ENCODE measurements around the gene COL18A1.

COL18A1 gene

DNA sequence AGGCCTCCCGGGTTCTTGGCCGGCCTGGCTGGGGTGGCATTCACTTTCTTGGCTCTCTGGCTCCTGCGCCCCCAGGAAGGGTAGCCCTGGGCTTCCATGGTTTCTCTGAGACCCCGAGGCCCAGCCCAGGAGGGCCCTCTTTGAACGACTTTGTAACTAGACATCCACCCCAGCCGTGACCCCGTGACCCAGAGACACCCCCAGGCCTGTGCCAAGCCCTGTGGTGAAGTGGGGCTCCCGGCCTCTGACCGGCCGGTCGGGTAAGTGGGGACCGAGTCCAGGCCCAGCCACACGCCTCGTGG, 64.0 kb downstream of the COL18A1 start:
- no peak for DNase-seq (ENCODE audit: low read depth, low spot score)

DNA sequence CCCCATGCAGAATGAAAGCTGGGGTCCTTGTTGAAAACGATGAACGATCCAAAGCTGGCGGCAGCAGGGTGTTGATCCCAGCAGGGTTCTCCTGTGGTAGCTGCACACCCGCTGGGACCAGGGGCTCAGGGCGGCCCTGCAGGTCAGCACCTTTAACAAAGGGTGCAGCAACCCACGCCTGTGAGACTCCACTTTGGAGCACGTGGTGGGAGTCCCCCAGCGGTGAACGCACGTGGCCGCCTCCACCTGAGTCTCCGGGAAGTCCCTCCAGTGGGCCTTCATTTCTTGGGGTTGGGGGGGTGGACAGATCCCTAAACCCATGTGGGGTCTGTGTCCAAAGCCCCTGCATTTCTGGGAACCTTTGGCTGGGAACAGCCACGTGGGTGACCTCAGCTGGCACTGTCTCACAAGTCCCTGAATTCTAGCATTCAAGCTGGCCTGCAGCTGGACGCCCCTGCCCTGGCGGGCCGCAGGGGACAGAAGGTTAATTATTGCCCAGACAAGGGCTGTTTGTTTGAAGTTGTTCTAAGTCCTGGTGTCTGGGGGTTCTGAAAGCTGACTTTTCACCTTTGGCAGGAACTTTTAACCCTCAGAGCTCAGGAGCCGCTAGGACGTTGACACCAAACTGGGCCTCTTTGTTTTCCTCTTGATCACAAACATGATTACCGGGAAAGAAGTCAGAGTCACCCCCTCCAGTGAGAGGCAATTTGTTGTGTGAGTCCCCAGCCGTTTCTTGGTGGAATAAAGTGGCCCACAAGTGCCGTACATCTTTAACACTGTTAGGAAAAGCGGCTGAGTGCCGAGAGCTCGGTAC, 64.5 kb downstream of the COL18A1 start:
- DNase-seq (ENCODE audit: low read depth, low spot score): no peak

DNA sequence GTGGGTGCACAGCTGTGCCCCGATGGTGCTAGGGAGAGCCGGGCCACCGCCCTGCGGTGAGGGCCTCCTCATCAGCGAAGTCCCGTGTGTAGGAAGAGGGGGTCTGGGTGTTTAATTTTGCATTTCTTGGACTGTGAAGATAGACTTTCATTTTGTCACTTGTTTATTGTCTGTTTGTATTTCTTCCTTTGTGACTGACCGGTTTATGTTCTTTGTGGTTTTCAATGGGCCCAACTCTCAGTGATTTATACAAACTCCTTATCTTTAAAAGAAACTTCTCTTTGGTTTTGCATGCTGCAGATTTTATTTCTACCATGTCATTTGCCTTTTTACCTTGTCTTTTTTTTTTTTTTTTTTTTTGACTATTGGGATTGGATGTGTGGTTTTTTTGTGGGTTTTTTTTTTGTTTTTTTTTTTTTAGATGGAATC, 65.1 kb downstream of the COL18A1 start:
- DNase-seq (ENCODE audit: low read depth, low spot score): no peak

DNA sequence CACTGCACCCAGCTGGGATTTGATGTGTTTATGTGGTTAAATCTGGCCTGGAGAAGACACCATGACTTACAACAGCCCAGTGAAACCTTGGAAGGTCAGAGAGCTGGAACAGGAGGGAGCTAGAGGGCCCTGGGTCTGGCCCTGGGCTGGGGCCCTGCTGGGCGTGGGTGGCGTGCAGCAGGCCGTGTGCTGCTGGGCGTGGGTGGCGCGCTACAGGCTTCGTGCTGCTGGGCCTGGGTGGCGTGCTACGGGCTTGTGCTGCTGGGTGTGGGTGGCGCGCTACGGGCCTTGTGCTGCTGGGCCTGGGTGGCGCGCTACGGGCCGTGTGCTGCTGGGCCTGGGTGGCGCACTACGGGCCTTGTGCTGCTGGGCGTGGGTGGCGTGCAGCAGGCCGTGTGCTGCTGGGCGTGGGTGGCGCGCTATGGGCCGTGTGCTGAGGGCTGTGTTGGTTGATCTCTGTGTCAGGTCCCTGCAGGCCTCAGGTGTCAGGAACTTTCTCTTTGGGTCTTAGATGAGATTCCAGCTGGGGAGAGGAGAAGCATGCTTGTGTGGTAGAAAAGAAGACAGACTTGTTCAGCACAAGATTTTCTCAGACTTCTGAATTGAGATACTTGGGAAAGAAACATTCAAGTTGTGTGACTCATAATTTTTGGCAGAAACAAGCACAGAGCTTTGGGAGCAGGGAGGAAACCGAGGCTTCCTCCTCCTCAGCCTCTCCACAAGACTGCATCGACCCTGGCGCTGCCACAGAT, 66.0 kb downstream of the COL18A1 start:
- DNase-seq (ENCODE audit: low read depth, low spot score): no peak

DNA sequence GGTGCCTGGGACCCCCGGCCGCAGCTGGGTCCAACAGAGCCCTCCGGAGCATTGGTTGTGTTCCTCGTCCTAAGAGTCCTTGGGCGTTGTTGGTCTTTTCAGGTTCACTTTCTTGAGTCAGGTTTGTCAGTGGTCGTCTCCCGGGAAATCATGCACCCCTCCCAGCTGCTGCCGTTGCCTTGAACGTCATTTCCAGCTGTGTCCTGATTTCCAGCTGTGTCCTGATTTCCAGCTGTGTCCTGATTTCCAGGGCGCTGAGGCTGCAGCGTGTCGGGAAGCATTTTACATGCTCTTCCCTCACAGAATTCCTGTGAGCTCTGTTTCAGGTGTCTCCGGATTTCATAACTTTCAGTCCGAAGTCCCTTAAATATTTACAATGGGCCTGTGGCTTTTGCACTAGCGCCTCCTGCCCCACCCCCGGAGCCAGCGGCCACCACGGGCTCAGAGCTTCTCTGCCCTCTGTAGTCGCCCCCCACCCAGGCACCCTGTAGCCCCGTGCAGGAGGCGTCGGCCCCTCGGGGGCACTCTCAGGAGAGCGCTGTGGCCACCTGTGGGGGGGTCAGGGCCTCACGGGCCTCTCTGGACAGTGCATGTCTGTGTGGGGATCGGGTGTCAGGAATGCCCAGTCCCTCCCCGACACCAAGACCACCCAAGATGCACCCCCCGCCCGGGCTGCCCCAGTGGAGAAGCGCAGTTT, 66.7 kb downstream of the COL18A1 start:
- no peak for DNase-seq (ENCODE audit: low read depth, low spot score)

DNA sequence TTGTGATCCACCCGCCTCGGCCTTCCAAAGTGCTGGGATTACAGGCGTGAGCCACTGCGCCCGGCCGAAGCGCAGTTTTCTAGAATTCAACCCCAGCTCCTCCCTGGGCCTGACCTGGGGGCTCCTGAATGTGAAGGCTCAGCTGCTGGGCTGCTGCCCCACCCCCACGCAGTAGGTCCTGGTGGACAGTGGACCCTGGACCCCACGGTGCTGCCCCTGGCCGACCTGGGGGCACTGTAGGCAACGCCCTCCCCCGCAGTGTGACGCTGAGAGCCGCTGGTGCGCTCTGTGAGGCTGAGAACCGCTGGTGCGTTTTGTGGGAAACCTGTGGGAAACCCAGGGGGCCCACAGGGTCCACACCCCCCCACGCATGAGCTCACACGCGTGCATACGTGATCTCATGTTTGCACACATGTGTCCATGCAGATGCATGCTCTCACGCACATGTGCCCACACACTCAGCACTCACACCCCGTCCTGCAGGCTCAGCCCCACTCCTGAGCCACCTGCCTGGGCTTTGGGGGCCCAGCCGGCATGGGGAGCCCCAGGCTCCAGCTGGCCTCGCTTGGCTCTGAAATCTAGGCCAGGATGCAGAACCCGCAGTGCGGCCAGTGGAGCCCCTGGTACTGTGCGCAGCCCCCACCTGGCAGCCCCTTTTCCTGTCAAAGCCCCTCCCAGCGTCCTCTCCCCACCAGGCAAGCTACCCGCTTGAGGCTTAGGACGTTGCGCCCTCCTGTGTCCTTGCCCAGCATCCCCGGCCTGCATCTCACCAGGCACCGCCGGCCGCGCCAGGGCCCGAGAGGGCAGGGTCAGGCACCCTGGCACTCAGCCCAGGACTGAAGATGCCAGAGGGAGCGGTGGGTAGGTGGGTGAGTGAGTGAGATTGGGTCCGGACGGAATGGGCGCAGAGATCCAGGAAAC, 67.7 kb downstream of the COL18A1 start:
- DNase-seq (ENCODE audit: low read depth, low spot score): no peak

DNA sequence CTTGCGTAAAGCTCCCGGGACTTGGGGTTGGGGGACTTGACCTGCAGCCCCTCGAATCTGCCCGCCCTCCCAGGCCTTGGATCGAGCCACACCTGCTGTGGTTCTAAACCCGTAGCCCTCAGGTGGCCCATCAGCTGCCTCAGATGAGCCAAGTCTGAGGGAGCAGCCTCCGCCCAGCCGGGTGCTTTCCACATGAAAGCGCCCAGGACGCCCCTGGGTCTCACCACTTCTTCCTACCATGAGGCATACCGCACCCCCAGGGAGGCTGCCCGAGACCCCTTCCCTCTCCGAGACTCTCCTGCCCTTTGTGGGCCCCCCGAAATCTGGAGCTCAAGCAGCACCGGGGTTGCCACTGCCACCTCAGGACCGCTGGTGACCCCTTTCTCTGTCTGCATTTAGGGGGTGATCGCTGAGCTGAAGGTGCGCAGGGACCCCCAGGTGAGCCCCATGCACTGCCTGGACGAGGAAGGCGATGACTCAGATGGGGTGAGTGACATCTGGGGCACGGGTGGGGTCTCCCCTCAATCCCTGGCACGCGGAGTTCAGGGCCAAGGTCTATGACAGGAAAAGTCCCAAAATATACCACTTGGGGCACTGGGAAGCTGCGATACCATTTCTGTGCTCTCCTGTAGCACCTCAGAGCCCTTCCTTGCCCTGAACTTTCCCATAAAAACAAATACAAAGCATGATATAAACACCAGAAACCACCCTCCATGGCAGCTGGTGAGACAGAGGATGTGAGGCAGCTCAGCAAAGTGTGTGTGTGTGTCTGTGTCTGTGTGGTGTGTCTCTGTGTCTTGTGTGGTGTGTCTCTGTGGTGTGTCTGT, 68.7 kb downstream of the COL18A1 start:
- DNase-seq (ENCODE audit: low read depth, low spot score): no peak

DNA sequence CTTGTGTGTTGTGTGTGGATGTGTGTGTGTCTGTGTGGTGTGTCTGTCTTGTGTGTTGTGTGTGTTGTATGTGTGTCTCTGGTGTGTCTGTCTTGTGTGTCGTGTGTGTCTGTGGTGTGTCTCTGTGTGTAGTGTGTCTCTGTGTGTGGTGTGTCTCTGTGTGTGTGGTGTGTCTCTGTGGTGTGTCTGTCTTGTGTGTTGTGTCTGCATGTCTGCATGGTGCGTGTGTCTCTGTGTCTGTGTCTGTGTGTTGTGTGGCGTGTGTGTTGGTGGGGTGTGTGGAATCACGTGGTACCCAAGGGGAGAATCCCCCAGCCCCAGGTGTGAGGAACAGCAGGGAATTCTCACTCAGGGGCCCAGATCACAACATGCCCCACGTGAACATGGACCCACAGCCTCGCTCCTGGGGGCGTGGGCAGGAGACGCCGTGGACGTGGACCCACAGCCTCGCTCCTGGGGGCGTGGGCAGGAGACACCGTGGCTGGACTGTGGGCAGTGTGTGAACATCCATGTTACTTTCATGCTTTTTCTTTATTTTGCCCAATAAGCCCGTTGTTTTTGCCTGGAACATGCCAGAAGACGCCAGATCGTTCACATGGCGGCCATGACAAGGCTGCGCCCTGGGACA, 69.5 kb downstream of the COL18A1 start:
- DNase-seq (ENCODE audit: low read depth, low spot score): no peak

DNA sequence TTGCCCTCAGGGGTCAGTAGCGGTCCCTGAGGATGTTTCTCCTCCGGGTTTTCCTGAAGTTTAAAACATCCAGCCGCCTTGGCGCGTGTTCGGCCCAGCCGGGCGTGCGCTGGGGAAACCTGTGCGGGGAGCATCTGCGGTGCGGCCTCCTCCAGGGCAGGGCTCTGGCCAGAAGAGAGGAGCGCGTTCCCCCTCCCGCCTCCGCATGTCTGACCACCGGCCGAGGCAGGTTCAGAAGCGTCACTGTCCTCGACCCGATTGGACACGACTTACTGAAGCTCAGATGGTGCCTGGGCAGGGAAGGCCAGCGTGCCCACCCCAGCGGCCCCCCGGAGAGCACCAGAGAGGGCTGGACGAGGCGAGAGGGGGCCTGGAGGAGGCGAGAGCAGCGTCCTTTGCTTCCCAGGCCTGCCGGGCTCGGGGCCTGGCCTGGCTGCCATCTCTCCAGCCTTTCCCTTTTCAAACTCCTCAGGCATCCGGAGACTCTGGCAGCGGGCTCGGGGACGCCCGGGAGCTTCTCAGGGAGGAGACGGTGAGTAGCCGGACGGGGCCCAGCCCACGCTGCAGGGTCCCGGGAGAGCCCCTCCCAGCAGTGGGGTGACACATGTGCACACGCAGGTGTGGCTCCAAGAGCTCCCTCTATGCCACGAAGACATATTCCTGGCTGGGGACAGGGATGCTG, 70.2 kb downstream of the COL18A1 start:
- DNase-seq (ENCODE audit: low read depth, low spot score): no peak

DNA sequence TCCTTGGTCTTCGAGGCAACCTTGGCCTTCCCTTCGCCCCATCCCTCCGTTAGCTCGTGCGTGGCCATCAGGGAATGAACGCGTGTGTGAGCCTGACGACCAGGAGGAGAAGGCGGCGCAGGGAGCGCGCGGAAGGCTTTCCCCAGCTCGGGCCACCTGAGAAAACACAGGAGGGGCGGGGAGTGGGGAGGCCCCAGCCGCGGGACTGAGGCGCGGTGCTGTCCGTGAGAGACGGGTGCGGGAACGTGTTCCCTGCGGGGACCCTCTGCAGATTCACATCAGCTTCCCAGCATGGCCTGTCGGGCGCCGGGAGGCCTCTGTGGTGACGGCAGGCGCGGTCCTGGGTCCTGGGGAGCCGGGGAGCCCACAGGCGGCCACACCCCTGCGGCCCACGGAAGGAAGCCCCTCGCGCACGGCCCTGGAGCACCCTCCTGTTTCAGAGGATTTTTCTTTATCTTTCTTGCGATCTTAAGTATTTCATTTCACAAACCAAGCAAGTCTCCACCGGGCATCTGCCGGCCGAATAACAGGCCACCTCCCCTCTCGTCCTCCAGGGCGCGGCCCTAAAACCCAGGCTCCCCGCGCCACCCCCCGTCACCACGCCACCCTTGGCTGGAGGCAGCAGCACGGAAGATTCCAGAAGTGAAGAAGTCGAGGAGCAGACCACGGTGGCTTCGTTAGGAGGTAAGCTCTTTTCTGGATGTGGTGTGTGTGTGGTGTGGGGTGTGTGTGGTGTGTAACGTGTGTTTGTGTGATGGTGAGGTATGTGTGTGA, 71.0 kb downstream of the COL18A1 start:
- no peak for DNase-seq (ENCODE audit: low read depth, low spot score)

DNA sequence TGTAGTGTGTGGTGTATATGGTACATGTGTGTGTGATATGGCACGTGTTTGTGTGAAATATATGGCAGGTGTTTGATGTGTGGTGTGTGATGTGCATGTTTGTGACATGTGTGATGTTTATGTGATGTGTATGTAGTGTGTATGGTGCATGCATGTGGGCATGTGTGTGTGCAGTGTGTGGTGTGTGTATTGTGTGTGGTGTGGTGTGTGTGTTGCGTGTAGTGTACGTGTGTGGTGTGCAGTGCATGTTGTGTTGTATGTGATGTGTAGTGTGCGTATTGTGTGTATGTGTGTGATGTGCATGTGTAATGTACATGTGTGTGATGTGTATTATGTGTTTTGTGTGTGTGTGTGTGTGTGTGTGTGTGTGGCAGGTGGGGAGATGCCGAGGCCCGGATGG, 71.6 kb downstream of the COL18A1 start:
- no peak for DNase-seq (ENCODE audit: low read depth, low spot score)

DNA sequence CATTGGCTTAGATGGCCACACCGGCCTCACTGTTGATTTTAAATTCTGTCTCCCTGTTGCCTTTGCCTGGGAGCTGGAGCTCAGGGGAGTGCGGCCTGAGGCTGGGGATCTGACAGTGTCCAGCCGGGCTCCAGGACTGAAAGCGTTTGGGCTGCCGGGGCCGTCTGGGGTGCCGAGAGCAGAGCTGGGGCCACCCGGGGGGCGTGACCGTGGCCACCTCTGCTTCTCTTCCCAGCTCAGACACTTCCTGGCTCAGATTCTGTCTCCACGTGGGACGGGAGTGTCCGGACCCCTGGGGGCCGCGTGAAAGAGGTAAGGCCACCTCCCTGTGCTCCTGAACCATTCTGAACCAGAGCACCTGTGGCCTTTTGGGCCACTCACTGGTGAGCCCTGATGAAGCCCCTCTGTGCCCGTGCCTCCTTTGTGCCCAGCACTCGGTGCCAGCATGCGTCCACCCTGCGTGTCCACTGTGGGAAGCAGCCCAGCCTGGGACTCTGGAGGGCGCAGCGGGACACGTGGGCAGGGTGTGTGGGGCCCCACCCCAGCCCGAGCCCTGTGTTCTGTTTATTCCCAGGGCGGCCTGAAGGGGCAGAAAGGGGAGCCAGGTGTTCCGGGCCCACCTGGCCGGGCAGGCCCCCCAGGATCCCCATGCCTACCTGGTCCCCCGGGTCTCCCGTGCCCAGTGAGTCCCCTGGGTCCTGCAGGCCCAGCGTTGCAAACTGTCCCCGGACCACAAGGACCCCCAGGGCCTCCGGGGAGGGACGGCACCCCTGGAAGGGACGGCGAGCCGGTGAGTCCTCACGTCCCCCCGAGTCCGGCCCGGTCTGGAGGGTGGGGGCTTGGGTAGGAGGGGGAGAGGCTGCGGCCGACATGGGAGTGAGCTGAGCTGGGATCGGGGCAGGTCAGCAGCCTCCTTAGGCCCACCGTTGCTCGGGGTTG, 72.5 kb downstream of the COL18A1 start:
- DNase-seq (ENCODE audit: low read depth, low spot score): no peak

DNA sequence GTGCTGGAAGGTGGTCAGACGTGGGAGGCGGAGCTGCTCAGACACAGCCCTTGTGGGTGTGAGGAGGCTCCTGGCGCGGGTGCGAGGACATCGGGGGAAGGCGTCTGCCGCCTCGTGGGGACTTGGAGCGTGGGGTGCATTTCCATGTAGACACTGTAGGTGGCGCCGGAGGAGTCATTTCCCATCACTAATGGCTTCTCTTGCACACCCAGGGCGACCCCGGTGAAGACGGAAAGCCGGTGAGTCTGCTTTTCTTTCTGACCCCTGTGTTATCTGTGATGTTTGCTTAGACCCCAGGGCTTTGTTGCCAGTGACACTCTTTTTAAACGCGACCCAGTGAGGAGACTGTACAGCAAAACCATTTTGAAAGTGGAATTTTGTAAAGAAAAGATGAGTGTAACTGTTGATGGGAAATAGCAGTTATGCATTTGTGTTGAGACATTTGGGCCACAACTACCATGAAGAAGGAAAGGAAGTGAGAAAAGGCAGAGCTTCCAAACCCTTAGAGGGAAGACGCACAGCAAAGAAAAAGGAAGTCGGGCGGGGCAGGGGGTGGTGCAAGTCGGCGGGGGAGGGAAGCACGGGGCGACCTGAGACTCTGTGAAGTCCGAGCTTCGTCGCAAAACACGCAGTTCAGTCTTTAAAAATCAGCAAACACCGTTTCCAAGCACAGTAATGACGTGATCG, 73.3 kb downstream of the COL18A1 start:
- peak; percentile 25 for DNase-seq (ENCODE audit: low read depth, low spot score)

DNA sequence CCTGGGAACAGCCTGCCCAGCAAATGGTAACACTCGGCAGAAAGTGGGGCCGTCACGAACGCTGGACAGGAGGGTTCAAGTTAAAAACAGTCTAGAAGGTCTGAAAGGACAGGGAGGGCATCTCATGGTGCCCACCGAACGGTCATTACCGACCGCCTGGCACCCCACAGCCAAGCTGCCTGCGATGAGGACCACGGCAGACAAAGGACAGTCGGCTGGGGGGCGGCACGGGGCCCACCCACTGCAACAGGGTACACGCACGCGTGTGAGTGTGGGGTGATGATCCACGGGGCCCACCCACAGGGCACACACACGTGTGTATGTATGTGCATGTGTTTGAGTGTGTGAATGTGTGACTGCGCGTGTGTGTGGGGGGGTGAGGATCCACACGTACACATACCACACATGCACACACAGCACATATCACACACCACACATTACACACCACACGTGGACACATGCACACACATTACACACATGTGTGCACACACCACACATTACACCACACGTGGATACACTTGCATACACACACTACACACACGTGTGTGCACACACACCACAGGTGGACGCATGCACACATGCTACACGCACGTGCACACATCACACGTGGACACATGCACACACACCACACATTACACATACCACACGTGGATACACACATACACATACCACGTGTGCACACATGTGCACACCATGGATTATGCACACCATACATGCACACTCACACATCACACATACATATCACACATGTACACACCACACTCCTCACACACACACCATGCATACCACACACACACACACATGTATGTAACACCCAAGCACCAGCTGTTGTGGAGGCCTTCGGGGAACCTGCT, 74.1 kb downstream of the COL18A1 start:
- no peak for DNase-seq (ENCODE audit: low read depth, low spot score)

DNA sequence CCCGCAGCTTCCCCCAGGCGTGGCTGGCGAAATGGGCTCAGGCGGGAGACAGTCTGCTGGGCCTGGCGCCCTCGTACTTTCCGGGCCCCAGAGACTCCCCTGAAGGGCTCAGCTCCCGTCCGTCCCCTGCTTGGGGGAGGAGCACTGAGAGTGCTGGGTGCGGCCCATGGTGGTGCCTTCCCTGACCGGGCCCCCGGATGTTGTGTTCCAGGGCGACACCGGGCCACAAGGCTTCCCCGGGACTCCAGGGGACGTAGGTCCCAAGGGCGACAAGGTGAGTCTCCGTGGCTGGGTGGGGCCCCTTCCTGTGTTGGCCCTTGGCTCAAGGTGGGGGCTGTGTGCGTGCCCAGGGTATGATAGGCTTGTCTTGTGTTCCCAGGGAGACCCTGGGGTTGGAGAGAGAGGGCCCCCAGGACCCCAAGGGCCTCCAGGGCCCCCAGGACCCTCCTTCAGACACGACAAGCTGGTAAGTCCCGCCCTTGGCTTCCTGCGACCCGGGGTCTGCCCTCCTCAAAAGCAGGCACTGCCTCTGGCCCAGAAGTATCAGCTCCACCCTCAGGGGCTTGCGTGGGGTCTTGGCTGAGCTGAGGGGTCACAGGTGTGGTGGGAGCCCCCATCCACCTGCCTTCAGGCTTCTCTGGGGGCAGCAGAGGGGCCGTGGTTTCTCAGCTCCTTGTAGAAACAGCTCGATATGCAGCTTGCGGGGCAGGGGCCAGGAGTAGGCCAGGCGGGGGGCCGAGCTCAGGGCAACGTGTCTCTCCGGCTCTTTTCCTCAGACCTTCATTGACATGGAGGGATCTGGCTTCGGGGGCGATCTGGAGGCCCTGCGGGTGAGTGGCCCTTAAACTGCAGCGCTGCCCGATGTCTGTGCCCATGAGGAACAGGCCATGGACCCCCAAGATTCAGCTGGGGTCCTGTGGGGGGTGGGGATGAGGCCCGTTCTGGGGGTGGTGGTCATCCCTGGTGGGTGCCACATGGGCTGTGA, 75.0 kb downstream of the COL18A1 start:
- DNase-seq (ENCODE audit: low read depth, low spot score): no peak

Measured in iPS DF 19.7 (cell line).